Panc1 (cell line): ENCODE data around the gene EPHB2. TPM values are rescaled to one million over a fixed set of nuclear protein-coding genes. Genes with fewer than 3 reads are reported as not detected.

ENCODE experiments used
- ATAC-seq: fragments of 200-7000 bp; cut with Tn5 transposase; 2 replicates; pipeline ENCODE4 v1.9.1; 2020; ENCODE audit warnings: mild to moderate bottlenecking, moderate library complexity
- BruUV-seq: library from RNA; stranded (reverse); fragments of 400-500 nt; replicated peaks from 2 replicates; lab custom pipeline; 2021; lab: Mats Ljungman, UMichigan
- CTCF ChIA-PET: fragments of 300-600 bp; sonication (Branson Sonifier 250); formaldehyde crosslinking; loops from one replicate; lab custom pipeline; 2022; ENCODE audit warnings: antibody characterized with exemption; lab: Charles Lee
- POLR2A ChIA-PET: fragments of 300-600 bp; sonication (Branson Sonifier 250); formaldehyde crosslinking; loops from one replicate; lab custom pipeline; 2022; ENCODE audit warnings: antibody characterized with exemption; lab: Charles Lee
- DNase-seq: peaks from one replicate; pipeline ENCODE4 v3.0.0-alpha.2; 2010; ENCODE audit warnings: low read depth, low spot score
- H3K27ac ChIP-seq: 2 replicates; pipeline ENCODE4 v1.5.1; 2011; ENCODE audit warnings: mild to moderate bottlenecking, low read length, inconsistent platforms
- H3K27me3 ChIP-seq: fragments of 200-500 bp; sonication (Bioruptor generic); 2 replicates; pipeline ENCODE4 v1.6.0; 2014; ENCODE audit warnings: low read length, inconsistent platforms; ENCODE audit not compliant: control insufficient read depth, insufficient read depth
- H3K36me3 ChIP-seq: fragments of 200-500 bp; sonication (Bioruptor generic); 2 replicates; pipeline ENCODE4 v1.5.1; 2014; ENCODE audit warnings: inconsistent platforms, mild to moderate bottlenecking, low read length, moderate library complexity; ENCODE audit not compliant: control insufficient read depth, insufficient read depth
- H3K4me1 ChIP-seq: 2 replicates; pipeline ENCODE4 v1.5.1; 2011; ENCODE audit warnings: inconsistent platforms, mild to moderate bottlenecking, low read length, moderate library complexity; ENCODE audit not compliant: control insufficient read depth, insufficient read depth
- H3K4me3 ChIP-seq, 2 experiments: 2 replicates each; pipeline ENCODE4 v1.5.1; 2011 to 2012; ENCODE audit warnings: low read depth in 2 of 2, low read length in 2 of 2, mild to moderate bottlenecking in 2 of 2, inconsistent platforms in 1 of 2, moderate library complexity in 1 of 2
- H3K9me3 ChIP-seq: fragments of 200-500 bp; sonication (Bioruptor generic); 2 replicates; pipeline ENCODE4 v1.5.1; 2014; ENCODE audit warnings: low read depth, mild to moderate bottlenecking, inconsistent platforms, low read length, moderate library complexity; ENCODE audit not compliant: control insufficient read depth, insufficient read depth
- POLR2AphosphoS5 ChIP-seq: IDR thresholded peaks from 2 replicates; pipeline ENCODE4 v1.6.1; 2012; ENCODE audit warnings: mild to moderate bottlenecking, low read depth, low read length, moderate library complexity
- SIN3A ChIP-seq: IDR thresholded peaks from 2 replicates; pipeline ENCODE4 v1.6.1; 2012; ENCODE audit warnings: low read depth, mild to moderate bottlenecking, low read length, moderate library complexity, borderline replicate concordance; ENCODE audit not compliant: insufficient read depth
- TCF7L2 ChIP-seq: IDR thresholded peaks from 2 replicates; pipeline ENCODE4 v1.6.1; 2011; ENCODE audit warnings: mild to moderate bottlenecking, low read depth, low read length, inconsistent platforms
- in situ Hi-C: cut with HindIII; loops from 2 replicates; pipeline ENCODE4 v1.10.0; 2016; ENCODE audit warnings: low sequenced_read_pairs, low pct_unique_long_range_greater_than_20kb
- intact Hi-C: fragments of 100-400 bp; cut with micrococcal nuclease; formaldehyde crosslinking; loops from one replicate; pipeline ENCODE4 v1.10.0; 2022; ENCODE audit not compliant: unreplicated experiment
- total RNA-seq: library from RNA; stranded (reverse); gene quantifications from one replicate; pipeline ENCODE4 v1.2.1, GENCODE V29; 2021; ENCODE audit not compliant: unreplicated experiment
- TF ChIP-seq, protein P1 (sequence below), 2 experiments: IDR thresholded peaks; 2 replicates each; pipeline ENCODE4 v1.6.1; 2011 to 2012; ENCODE audit warnings: low read depth in 2 of 2, control low read depth in 1 of 2, low read length in 1 of 2, mild to moderate bottlenecking in 1 of 2, moderate library complexity in 1 of 2; ENCODE audit not compliant: insufficient read depth in 1 of 2
- TF ChIP-seq, protein P2 (sequence below): fragments of 450-650 bp; IDR thresholded peaks from 2 replicates; pipeline ENCODE4 v1.5.1; 2017; ENCODE audit warnings: mild to moderate bottlenecking

EPHB2 gene
- total RNA-seq, 1 experiment from 2014 or later: 29.0 TPM

DNA sequence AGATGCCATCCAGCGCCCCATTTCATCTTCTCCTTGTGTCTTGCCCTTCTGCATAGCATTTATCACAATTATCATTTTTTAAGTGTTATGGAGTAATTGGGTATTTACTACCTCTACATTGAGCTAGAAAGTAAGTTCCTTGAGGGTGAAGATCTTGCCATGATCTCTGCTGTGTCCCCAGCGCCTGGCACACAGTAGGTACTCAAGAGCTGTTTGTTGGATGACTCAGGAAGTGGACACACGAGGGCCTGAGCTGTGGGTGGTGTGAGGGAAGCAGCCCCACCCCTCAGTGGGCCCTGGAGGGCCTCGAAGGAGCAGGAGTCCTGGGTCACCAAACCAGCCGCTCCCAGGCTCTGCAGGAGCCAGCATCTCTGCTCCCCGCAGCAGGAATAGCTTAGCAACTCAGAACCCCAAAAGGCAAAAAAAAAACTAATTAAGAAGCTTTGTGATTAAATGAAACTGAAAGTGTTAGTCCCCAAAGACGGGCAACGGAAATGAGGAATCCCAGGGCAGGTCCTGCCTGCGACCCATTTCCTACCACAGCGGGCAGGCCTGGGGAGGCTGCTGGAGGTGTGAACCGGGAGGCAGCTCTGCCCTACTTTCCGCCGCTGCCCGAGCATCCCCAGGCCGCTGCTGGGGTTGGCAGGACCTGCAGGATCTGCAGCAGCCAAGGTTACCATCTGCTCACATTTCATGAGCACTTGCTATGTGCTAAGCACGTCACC is 174.3 kb downstream of the EPHB2 start:
- no peaks in the 10 kb centered on the region for H3K4me1 ChIP-seq
- H3K36me3 ChIP-seq: no peaks in the 10 kb centered on the region
- TF ChIP-seq SIN3A: no peak
- TF ChIP-seq, protein P1, sequence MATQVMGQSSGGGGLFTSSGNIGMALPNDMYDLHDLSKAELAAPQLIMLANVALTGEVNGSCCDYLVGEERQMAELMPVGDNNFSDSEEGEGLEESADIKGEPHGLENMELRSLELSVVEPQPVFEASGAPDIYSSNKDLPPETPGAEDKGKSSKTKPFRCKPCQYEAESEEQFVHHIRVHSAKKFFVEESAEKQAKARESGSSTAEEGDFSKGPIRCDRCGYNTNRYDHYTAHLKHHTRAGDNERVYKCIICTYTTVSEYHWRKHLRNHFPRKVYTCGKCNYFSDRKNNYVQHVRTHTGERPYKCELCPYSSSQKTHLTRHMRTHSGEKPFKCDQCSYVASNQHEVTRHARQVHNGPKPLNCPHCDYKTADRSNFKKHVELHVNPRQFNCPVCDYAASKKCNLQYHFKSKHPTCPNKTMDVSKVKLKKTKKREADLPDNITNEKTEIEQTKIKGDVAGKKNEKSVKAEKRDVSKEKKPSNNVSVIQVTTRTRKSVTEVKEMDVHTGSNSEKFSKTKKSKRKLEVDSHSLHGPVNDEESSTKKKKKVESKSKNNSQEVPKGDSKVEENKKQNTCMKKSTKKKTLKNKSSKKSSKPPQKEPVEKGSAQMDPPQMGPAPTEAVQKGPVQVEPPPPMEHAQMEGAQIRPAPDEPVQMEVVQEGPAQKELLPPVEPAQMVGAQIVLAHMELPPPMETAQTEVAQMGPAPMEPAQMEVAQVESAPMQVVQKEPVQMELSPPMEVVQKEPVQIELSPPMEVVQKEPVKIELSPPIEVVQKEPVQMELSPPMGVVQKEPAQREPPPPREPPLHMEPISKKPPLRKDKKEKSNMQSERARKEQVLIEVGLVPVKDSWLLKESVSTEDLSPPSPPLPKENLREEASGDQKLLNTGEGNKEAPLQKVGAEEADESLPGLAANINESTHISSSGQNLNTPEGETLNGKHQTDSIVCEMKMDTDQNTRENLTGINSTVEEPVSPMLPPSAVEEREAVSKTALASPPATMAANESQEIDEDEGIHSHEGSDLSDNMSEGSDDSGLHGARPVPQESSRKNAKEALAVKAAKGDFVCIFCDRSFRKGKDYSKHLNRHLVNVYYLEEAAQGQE (IDR thresholded peaks at IDR 0.05; ENCODE audit: insufficient read depth in 1 of 2, low read depth in 2 of 2, low read length in 1 of 2): no peak
- TF ChIP-seq TCF7L2: no peak
- TF ChIP-seq POLR2AphosphoS5: no peak
- TF ChIP-seq, protein P2, sequence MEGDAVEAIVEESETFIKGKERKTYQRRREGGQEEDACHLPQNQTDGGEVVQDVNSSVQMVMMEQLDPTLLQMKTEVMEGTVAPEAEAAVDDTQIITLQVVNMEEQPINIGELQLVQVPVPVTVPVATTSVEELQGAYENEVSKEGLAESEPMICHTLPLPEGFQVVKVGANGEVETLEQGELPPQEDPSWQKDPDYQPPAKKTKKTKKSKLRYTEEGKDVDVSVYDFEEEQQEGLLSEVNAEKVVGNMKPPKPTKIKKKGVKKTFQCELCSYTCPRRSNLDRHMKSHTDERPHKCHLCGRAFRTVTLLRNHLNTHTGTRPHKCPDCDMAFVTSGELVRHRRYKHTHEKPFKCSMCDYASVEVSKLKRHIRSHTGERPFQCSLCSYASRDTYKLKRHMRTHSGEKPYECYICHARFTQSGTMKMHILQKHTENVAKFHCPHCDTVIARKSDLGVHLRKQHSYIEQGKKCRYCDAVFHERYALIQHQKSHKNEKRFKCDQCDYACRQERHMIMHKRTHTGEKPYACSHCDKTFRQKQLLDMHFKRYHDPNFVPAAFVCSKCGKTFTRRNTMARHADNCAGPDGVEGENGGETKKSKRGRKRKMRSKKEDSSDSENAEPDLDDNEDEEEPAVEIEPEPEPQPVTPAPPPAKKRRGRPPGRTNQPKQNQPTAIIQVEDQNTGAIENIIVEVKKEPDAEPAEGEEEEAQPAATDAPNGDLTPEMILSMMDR: no peak
- no peak for ATAC-seq
- intact Hi-C loops: loop anchor here (5.0 to 10.0 kb wide), 2 partner anchors 180 to 213 kb away; no protein-coding TSS in a partner anchor
- CTCF ChIA-PET: no interaction called here
- no peaks in the 10 kb centered on the region for H3K27me3 ChIP-seq
- no peak for DNase-seq
- no TSS peak for BruUV-seq
- in situ Hi-C loops: no loop called here
- POLR2A ChIA-PET: no interaction called here
- H3K27ac ChIP-seq: no peak overlapping the region
- no peaks in the 10 kb centered on the region for H3K9me3 ChIP-seq
- no peak overlapping the region for H3K4me3 ChIP-seq

DNA sequence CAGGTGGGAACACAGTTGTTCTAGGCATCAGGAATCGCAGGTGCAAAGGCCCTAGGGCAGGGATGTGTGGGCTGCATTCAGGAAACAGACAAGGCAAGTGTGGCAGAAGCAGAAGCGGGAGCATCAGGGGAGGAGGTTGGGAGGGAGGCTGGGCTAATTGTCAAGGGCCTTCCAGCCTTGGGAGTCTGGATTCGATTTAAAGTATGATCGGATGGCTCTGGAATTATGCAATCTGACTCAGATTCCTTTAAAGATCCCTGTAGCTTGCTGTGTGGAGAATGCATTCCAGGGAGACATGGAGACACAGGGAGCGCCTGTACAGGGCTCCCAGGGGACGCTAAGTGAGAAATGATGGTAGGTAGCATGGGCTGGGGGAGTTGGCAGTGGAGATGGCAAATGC is 175.6 kb downstream of the EPHB2 start:
- Histone ChIP-seq H3K4me3 (no peak overlapping the region), H3K27me3 (no peaks in the 10 kb centered on the region), H3K4me1 (no peaks in the 10 kb centered on the region), H3K9me3 (no peaks in the 10 kb centered on the region), H3K36me3 (no peaks in the 10 kb centered on the region), H3K27ac (no peak overlapping the region)
- POLR2A ChIA-PET: no interaction called here
- in situ Hi-C loops (no loop called here), intact Hi-C loops (loop anchor here (5.0 to 10.0 kb wide), 2 partner anchors 181 to 214 kb away; no protein-coding TSS in a partner anchor)
- BruUV-seq: no TSS peak
- no peak for ATAC-seq
- TF ChIP-seq TCF7L2 (no peak), POLR2AphosphoS5 (no peak), SIN3A (no peak)
- TF ChIP-seq, protein P2: no peak
- TF ChIP-seq, protein P1 (IDR thresholded peaks at IDR 0.05; ENCODE audit: insufficient read depth in 1 of 2, low read depth in 2 of 2, low read length in 1 of 2): no peak
- DNase-seq: no peak
- CTCF ChIA-PET: no interaction called here
